Tibial nerve (tissue), 3 donors: ENCODE results near the gene TNPO3.

ENCODE experiments used
- CTCF ChIP-seq, 5 experiments: fragments of 200-600 bp in 3 of 5; fragments of 450-650 bp in 2 of 5; sonication (generic) in 3 of 5; IDR thresholded peaks; one replicate each; pipeline ENCODE4 v1.5.1; 2016 to 2019; ENCODE audit warnings: antibody characterized with exemption in 5 of 5, mild to moderate bottlenecking in 3 of 5, moderate library complexity in 2 of 5
- POLR2A ChIP-seq, 2 donors: fragments of 450-650 bp; IDR thresholded peaks; one replicate each; pipeline ENCODE4 v1.6.1; 2017; ENCODE audit warnings: antibody characterized with exemption in 2 of 2, mild to moderate bottlenecking in 2 of 2, moderate library complexity in 2 of 2

- TF ChIP-seq POLR2A (IDR thresholded peaks at IDR 0.05) (no peak), CTCF (IDR thresholded peaks at IDR 0.05) (no peak)
Observed at GRCh38 chr7:129030440-129030839, 24.5 kb downstream of the TNPO3 start.
